ENCODE measurements around the gene IL20. TPM values are rescaled to one million over a fixed set of nuclear protein-coding genes. Genes with fewer than 3 reads are reported as not detected.

IL20 gene
- total RNA-seq, 4 donors from 2014 or later, result 40.6 TPM; not detected in 3

DNA sequence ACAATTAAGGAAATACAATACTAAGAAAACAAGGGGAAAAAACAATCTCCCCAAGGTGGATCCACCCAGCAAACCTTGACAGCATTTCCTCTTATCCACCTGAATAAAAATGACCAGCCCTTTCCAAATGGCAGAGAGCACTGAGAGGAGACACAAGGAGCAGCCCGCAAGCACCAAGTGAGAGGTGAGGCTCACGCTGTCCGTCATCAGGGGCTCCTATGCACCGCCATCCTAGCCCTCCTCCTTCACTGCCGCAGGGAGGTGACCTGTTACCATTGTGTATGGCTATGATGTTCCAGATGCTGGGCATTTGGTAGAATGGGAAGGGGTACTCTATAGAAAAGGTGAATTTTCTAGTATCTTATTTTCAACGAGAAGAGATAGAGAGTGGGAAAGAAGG lies 31.2 kb upstream of the IL20 start:
- no peak overlapping the region for H3K4me3 ChIP-seq
- H3K27me3 ChIP-seq, result no peaks in the 10 kb centered on the region
- no peaks in the 10 kb centered on the region for H3K36me3 ChIP-seq
- H3K4me1 ChIP-seq, result no peaks in the 10 kb centered on the region
- H3K27ac ChIP-seq, result no peak overlapping the region
- TF ChIP-seq CTCF (IDR thresholded peaks at IDR 0.05) (no peak), POLR2A (IDR thresholded peaks at IDR 0.05) (no peak)
- no peaks in the 10 kb centered on the region for H3K9me3 ChIP-seq
- no peak for DNase-seq
- intact Hi-C loops (cut with DNase I; ENCODE audit: low total_unique reads), result no loop called here

GRCh38 chr1:206834711-206835110 lies 30.7 kb upstream of the IL20 start:
- no peak for DNase-seq

GRCh38 chr1:206835186-206835585 lies 30.2 kb upstream of the IL20 start:
- Histone ChIP-seq H3K9me3 (no peaks in the 10 kb centered on the region), H3K36me3 (no peaks in the 10 kb centered on the region), H3K27ac (no peak overlapping the region), H3K27me3 (no peaks in the 10 kb centered on the region), H3K4me3 (no peak overlapping the region), H3K4me1 (no peaks in the 10 kb centered on the region)
- intact Hi-C loops (cut with DNase I; ENCODE audit: low total_unique reads), result no loop called here
- TF ChIP-seq CTCF (IDR thresholded peaks at IDR 0.05) (no peak), POLR2A (IDR thresholded peaks at IDR 0.05) (no peak)
- DNase-seq, result no peak

More at GRCh38 chr1:206834711-206835110, 30.7 kb upstream of the IL20 start:
- TF ChIP-seq CTCF (IDR thresholded peaks at IDR 0.05) (no peak), POLR2A (IDR thresholded peaks at IDR 0.05) (no peak)
- intact Hi-C loops (cut with DNase I; ENCODE audit: low total_unique reads), result no loop called here
- no peaks in the 10 kb centered on the region for H3K36me3 ChIP-seq
- no peaks in the 10 kb centered on the region for H3K27me3 ChIP-seq
- H3K4me1 ChIP-seq, result no peaks in the 10 kb centered on the region
- H3K4me3 ChIP-seq, result no peak overlapping the region
- no peaks in the 10 kb centered on the region for H3K9me3 ChIP-seq
- no peak overlapping the region for H3K27ac ChIP-seq

- intact Hi-C loops (cut with DNase I; ENCODE audit: low total_unique reads), result no loop called here
- no peaks in the 10 kb centered on the region for H3K4me1 ChIP-seq
Observed at GRCh38 chr1:206836111-206836510, 29.3 kb upstream of the IL20 start.

DNA sequence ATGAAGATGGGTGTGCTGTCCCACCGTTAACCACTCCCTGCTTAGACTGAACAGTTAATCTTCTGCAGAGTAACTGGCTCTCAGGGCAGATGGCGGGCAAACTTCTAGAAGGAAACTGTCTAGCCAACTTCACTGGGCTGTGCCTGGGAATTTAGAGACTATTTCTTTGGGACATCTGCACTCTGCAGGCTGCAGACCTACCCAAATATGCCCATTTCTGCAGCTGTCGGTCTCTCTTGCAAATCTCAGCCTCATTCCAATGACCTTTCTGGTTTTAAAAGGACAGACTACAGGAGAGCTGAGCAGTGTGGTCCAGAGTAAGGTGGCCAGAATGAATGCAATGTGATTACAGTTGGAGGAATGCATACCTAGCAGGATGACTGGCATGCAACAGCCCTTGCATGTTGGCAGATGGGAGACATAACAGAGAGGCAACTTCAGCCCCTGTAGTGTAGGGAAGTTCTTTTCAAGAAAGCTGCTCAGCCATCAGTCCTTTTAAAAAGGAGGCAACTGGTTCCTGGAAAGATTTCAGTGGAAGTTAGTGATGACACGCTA lies 26.3 kb upstream of the IL20 start:
- TF ChIP-seq CTCF (IDR thresholded peaks at IDR 0.05) (no peak), POLR2A (IDR thresholded peaks at IDR 0.05) (no peak)
- H3K9me3 ChIP-seq, result no peaks in the 10 kb centered on the region
- no peaks in the 10 kb centered on the region for H3K36me3 ChIP-seq
- DNase-seq, result no peak
- H3K27me3 ChIP-seq, result no peaks in the 10 kb centered on the region
- H3K4me3 ChIP-seq, result no peak overlapping the region
- H3K27ac ChIP-seq, result no peak overlapping the region
- H3K4me1 ChIP-seq, result no peaks in the 10 kb centered on the region
- intact Hi-C loops (cut with DNase I; ENCODE audit: low total_unique reads), result no loop called here

More at GRCh38 chr1:206836111-206836510, 29.3 kb upstream of the IL20 start:
- DNase-seq, result no peak
- Histone ChIP-seq H3K27ac (no peak overlapping the region), H3K4me3 (no peak overlapping the region), H3K36me3 (no peaks in the 10 kb centered on the region), H3K27me3 (no peaks in the 10 kb centered on the region), H3K9me3 (no peaks in the 10 kb centered on the region)
- TF ChIP-seq CTCF (IDR thresholded peaks at IDR 0.05), result no peak
- TF ChIP-seq POLR2A (IDR thresholded peaks at IDR 0.05), result no peak
